Mucosa of gallbladder (tissue), 1 donor: ENCODE results near the gene CDKN2AIPNL. TPM values are rescaled to one million over a fixed set of nuclear protein-coding genes. Genes with fewer than 3 reads are reported as not detected.
A peak's percentile ranks its signal among the peaks of the same experiment; 100 is the strongest.

Experiments used
- DNase-seq: peaks from one replicate; pipeline ENCODE4 v3.0.0-alpha.2; 2020; ENCODE audit warnings: low spot score
- total RNA-seq: library from RNA; stranded (reverse); gene quantifications from one replicate; pipeline ENCODE4 v1.2.1, GENCODE V29; 2021
- donor health status: DM: no; HTN: no; CAD: no.

CDKN2AIPNL gene
- total RNA-seq, result 18.0 TPM

GRCh38 chr5:134411546-134412266 lies at the start of gene CDKN2AIPNL:
Gene CDKN2AIPNL, minus strand, starts transcription at chr5:134411881. Its CDS starts 27 bp downstream, at chr5:134411854.
- DNase-seq, result peak; percentile 90

GRCh38 chr5:134460551-134460950 lies 48.9 kb upstream of the CDKN2AIPNL start:
- DNase-seq, result no peak

GRCh38 chr5:134459491-134459890 lies 47.8 kb upstream of the CDKN2AIPNL start:
- DNase-seq, result no peak

DNA sequence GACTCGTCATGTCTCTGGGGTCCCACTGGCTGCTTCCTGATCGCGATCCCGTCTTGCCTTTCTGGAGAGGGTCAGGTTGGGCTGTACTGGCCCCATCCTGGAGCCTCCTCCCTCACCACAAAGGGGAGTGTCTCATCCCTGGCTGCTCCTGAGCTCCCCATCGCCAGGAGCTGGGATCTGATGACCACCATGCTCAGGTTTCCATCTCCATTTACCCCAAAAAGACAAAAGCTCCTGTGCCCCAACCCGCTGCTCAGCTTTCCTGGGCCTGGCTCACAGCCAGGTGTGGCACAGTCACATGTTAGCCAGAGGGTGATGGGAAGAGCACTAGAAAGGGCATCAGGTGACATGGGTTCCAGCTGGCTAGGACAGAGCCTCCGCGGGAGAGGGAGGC lies 47.3 kb upstream of the CDKN2AIPNL start:
- DNase-seq, result no peak

- no peak for DNase-seq
Measured at GRCh38 chr5:134458234-134459009, 46.7 kb upstream of the CDKN2AIPNL start.

GRCh38 chr5:134457801-134458200 lies 46.1 kb upstream of the CDKN2AIPNL start:
- no peak for DNase-seq

DNA sequence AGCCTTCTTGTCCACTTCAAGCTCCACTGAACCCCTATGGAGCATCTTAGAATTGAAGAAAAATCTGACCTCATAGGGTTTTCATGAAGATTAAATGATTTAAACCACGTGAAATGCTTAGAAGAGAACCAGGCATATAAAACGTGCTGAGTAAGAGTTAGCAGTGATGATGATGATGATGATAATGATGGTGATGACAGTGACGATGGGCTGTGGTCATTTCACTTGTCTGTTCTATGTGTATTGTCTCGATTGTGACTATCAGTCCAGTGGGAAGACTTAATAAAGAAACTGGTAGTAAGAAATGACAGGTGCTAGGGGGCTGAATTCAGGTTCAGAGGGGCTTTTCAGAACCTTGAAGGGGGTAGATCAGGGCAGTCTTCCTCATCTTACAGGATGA lies 45.1 kb upstream of the CDKN2AIPNL start:
- DNase-seq, result no peak

- no peak for DNase-seq
Measured at GRCh38 chr5:134455466-134455865, 43.8 kb upstream of the CDKN2AIPNL start.

GRCh38 chr5:134453016-134453415 lies 41.3 kb upstream of the CDKN2AIPNL start:
- no peak for DNase-seq

DNA sequence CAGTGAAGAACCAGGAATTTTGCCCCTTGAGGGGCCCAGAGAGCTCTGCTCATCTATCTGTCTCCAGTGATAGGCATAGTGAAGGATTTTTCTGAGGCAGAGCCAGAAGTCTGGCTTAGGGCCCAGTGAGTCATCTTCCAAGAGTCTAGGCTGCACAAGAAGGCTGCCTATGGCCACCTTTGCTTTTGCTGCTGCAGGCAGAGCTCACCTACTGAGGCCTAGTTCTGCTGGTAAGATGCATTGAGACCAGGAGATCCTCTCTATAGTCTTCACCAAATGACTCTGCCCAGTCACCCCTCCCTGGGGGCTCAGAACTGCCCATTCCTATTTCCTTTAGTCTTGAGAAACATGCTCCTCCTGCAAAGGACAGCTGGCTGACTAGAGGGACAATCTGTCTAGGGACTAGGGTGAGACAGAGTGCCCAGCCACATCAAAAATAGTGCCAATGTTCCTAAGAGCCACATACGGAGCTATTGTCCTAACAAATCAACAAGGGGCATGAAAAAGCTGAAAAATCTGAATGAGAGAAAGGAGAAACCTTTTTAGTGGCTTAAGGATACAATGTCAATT lies 40.3 kb upstream of the CDKN2AIPNL start:
- DNase-seq, result peak; percentile 68

GRCh38 chr5:134451225-134451935 lies 39.7 kb upstream of the CDKN2AIPNL start:
- DNase-seq, result no peak

- DNase-seq, result no peak
Measured at GRCh38 chr5:134450374-134450773, 38.7 kb upstream of the CDKN2AIPNL start.

- no peak for DNase-seq
Measured at GRCh38 chr5:134449167-134449566, 37.5 kb upstream of the CDKN2AIPNL start.

GRCh38 chr5:134447815-134448520 lies 36.3 kb upstream of the CDKN2AIPNL start:
- no peak for DNase-seq

GRCh38 chr5:134446938-134447337 lies 35.3 kb upstream of the CDKN2AIPNL start:
- DNase-seq, result no peak

DNA sequence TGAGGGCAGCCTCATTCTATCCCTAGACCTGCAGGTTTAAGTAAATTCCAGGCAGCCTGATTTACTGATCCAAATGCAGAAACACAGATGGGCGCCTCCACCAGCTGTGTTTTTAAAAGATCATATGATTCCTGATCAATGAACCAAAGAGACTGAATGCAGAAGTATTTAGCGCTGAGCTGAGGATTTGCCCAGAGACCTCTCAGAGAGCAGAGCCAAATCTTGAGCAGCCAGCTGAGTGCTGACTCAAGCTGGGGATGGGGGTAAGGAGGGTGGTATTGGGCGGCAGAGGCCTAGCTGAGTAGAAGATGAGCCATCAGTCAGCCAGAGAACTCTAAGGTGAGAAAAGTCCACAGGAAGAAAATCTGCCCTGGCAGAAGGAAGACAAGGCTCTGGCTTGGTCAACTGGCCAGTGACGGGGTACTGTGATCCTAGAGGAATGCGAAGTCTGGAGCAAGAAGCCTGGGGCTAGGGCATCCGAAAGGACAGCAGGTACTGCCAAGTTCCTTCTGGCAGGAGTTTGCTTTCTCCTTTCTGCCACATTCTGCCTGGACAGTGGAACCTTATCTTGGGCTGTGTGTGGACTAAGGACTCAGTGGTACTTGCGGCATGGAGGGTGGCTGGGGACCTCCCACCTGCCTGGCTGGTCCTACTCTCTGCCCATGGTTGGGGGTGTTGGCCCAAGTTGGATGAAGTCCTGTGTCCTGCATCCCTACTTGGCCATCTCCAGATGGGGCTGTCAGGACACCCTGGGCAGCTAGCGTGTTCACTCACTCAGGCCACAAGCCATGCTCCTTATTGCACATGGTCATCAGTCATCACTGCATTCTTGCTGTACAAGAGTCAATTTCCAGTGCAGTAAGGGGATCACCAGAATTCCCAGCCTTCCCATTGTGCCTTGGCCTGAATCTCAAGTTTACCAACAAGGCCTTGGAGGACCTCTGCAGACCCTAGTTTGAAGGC lies 34.5 kb upstream of the CDKN2AIPNL start:
- DNase-seq, result no peak

GRCh38 chr5:134444941-134445471 lies 33.3 kb upstream of the CDKN2AIPNL start:
- DNase-seq, result no peak

- DNase-seq, result no peak
Measured at GRCh38 chr5:134440201-134440755, 28.6 kb upstream of the CDKN2AIPNL start.

DNA sequence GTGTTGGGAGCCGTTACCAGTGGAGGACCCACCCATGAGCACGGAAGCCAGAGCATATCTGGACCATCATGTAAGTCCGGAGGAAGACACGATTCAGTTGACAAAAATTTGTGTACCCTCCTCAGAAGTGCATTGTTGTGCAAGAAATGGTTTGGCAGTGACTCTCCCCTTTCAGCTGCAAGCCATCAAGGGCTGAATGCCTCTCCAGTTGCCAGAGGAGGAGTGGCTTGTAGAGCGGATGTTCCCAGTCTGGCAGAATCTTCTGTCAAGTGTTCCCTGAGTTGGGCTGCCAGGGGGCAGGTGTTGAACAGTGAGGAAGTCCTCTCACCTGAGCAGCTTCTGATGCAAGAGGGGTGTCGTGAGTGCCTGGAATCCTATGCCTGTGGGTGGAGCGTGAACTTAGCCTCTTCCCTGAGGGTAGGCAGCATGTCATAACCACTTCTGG lies 27.6 kb upstream of the CDKN2AIPNL start:
- DNase-seq, result peak; percentile 83

DNA sequence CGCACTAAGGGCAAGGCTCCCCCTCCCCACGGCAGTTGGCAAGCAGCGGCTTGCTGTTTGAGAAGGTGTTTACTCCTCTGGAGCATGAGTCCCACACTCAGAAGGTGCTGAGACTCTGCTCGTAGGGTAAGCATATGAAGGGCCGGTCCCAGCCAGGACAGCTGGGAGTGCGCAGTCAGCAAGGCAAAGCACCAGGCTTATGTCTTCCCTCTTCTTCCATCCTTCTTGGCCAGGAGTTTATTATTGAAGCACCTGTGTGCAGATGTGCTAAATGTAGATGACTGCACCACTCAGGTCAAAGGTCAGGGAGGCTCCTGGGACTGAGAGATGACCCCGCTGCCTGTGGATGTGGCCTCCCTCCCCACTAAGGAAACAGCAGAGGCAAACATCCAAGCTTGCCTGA lies 27.0 kb upstream of the CDKN2AIPNL start:
- no peak for DNase-seq
